NCI-H1092 treated with DMSO at 0.1 percent for 48 hours (cell line): ENCODE results near the gene IGSF9.

ENCODE experiments used
- DNase-seq: peaks from one replicate; lab custom pipeline; 2025; lab: John Stamatoyannopoulos, UW

The IGSF9 gene

GRCh38 chr1:159932296-159933285 is 12.8 kb downstream of the IGSF9 start:
- DNase-seq, result no peak

DNA sequence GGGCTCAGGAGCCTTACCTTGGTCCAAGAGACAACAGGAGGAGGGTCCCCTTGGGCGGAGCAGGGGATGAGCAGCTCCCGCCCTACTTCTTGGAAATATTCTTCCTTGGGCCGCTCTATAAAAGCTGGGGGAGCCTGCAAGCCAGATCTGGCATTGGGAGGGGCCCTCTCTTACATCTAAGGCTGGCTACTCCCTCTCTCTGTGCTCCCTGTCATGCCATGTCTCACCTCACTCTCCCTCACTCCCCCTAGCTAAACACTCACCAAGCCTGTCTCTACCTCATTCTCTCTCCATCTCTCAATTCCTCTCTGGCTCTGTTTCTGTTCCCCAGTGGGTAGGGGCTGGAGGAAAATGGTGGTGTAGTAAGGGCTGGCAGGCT is 13.6 kb downstream of the IGSF9 start:
- no peak for DNase-seq

DNA sequence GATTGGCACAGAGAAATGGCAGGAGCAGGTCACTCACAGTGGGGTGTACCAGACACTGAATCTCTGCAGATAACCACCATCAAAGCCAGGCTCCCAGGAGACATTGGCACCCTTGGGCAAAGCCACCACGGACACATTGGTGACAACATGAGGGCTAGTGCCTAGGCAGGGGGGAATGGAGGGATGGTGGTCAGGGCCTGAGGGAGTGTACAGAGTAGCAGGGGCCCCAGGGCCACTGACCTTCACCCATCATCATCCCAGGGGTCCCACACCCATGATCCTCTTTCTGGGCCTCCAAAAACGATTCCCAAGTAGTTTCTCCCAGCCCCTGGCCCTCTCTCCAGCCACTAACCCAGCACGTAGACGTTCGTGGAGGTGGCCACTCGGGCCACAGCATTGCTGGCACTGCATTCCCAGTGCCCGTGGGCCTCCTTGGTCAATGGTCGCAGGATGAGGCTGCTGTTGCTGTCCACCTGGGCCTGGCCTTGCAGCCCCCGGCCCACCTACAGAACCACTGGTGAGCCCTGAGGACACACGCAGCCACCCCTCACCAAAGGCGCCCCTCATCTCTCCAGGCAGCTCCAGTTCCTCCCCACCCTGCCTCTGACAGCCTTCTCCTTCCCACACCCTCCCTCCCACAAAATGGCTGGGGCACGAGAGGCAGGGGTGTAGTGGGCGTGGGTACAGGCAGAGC is 14.2 kb downstream of the IGSF9 start:
- no peak for DNase-seq

DNA sequence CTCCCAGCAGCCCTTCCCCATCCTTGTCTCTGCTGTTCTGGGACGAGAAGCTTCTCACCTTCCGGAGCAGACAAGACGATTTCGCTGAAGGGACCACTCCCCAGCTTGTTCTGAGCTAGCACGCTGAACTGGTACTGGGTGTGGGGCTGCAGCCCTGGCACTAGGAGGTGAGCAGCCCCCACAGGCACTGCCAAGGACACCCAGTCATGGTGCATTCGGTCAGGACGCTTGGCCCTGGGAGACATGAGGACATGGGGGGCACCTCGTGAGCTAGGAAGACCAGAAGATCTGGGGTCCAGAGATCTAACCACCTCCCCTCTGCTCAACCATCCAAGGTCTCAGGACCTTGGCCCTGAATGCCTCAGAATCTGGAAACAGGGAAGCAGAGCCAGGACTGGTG is 14.8 kb downstream of the IGSF9 start:
- DNase-seq, result no peak

DNA sequence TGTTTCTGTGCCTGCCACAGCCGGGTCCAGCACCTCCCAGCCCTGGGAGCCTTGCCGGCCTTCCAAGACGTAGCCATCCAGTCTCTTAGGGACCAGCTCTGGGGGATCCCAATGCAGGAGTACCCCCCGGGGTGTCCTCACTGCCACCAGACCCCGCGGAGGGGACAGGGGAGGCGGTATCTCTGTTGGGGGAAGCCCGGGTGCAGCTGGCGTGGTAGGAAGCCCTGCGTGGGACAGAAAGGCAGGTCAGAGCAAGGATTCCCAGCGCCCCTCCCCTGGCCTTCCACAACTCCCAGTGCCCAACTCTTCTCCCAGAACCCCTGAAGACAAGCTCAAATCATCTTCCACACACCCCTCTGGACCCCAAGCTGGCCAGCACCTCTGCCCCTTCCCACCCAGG is 15.2 kb downstream of the IGSF9 start:
- no peak for DNase-seq

DNA sequence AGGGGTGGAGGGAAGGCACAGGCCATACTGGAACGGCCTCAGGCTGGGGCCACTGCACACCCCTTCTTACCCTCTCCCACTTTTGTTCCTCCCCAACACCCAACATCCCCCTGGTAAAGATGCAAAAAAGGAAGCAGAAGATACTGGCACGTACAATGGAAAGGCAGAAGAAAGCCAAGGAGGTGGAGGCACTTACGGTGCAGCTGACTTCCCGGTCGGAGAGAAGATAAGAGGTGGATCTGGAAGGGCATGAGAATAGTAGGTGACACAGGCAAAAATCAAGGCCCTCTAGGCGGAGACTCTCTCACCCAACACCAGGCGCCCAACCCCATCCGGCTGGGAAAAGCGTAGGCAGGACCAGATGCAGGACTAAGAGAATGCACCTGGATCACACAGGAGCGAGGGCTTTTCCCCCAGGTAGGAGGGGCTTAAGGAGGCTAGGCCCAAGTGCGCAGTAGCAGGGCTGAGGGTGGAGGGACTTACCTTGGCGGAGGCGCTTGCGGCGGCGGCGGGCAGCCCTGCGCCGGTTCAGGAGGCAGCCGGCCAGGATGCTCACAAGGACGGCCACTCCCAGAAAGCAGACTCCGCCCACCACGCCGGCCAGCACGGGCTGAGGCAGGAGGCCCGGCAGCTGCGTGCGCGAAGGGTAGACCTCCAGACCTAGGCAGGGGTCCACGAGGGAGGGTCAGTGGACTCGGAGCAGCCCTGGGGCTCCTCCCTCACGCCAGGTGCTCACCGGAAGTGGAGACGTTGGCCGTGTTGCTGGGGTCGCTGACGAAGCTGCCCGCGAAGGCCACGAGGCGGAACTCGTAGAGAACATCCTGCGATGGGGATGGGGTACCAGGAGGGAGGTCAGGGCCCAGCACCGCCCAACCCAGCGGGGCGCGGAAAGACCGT is 16.0 kb downstream of the IGSF9 start:
- no peak for DNase-seq

DNA sequence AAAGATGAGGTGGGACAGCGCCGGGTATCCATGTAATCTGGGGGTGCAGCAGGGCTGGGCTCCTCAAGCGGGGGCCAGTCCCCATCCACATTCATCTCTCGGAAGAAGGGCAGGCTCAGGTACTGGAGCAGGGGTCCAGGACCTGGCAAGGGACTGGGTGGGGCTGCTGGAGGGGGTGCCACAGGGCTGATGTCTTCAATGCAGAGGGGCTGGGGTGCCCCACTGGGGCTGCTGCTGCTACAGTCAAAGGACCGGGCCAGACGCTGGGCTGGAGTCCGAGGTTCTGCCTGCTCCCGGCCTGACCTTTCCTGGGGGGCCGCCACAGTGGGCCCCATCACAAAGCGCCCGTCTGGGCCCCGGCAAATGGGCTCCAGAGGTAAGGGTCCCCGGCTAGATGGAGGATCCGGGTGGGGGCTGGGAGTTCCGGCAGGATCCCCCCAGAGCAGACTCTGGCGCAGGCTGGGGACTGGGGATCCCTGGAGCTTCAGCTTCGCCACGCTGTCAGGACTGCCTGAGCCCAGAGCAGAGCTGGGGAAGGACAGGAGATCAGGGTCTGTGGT is 16.8 kb downstream of the IGSF9 start:
- no peak for DNase-seq

DNA sequence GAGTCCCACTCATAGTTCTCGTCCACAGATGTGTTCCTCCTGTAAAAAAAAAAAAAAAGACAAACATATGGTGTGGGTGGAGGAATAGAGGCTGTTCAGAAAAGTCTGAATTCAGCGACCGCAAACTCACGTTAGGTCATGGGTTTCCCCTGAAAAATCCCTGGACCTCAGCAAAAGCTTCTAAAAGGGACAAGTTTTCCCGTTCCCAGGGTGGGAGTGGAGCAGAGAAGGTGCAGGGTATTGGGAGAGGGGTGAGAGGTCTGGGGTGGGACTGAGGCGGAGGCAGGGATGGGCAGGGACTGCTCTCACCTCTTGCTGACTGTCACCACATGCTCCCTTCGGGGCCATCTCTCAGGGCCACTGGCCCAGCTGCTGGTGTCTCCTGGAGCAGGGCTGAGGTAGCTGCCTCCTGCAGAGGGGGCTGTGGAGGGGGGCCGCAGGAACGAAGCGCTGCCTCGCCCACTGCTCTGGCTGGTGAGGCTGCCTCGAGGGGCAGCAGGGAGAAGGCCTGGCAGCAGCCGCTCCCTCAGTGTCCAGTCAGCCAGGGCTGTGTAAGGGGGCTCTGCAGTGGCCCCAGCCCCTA is 17.5 kb downstream of the IGSF9 start:
- DNase-seq, result no peak

DNA sequence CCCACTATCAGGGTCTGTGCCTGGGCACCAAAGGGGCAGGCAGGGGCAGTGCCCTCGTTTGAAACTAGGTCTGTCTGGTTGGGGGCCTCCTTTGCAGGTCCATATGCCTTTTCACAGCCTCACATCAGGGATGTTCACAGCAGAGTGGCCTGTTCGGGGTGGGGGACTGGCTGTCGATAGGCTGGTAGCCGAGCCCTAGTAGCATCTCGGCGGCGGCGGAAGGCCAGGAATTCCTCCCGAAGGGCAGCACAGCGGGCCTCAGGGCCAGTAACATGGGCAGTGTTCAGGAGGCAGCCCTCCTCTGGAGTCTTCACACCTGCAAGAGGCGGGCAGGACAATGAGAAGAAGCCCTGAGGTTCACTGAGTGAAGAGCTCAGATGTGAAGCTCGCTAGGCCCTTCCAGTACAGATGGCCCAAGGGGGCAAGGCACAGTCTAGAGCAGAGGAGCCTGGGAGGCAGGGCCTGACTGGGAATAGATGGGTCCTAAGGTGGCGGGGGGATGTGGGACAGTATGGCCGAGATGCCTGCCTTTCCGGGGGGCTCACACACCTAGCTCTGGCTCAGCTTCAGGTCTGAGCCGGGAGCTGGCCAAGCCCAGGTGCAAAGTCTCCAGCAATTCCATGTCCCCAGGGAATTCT is 18.1 kb downstream of the IGSF9 start:
- DNase-seq, result no peak

DNA sequence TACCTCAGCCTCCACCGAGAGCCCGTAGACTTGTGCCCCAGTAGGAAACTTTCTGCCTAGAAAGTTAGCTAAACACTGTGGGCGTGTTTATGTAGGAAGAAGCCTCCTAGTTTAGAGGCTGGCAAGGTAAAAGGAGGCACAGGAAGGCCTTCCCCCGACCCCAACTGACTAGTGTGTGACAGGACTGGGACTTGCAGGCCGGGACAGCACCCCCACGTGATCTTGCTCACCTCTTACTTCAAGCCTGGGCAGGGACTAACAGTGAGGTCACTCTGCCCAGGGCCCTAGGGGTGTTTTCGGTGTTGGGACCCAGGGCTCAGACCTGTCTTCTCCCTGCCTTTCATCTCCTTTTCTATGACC is 19.7 kb downstream of the IGSF9 start:
- no peak for DNase-seq

DNA sequence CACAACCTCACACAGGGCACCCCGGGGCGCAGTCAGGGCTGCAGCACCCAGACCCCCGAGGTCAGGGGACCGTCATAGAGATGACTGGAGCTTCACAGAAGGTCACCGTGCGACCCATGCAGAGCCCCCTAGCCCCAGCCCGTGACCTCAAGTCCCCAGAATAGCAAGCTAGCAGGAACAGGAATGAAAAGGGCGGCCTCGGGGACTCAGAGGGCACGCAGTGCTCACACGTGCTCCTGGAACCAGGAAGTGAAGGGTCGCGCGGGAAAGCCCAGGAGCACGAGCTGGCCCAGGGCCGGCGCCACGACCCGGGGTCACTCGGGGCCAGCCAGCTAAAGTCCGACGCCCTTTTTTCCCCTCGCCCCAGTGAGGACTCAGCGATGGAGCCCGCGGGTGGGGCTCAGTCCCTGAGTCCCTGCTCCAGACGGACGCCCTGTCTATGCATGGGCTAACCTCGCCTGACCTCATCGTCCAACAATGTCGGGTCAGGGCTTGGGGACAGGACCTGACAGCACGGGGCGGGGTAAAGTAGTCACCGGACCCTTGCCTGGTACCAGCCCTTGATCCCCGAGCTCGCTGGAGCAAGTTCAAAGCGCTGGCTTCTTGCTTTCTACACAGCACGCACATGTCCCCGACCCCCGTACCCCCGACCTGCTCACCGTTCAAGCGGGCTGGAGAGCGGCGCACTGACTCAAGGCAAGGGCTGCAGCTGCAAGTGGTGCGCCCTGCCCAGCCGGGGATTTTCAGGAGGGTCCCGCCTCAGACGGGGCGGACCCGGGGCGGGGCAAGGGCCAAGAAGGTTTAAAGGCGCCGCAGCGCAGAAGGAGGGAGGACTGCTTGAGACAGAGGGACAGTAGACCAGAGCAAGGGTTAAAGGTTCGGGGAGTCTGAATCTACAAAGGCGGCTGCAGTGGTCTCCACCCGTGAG is 20.4 kb downstream of the IGSF9 start, which contains the start of gene TAGLN2:
TAGLN2 (minus strand) TSS at position 717 of the 928 bp plus-strand sequence. CDS start 4,998 bp downstream, outside the sequence.
- no peak for DNase-seq

GRCh38 chr1:159924025-159924790 is 21.2 kb downstream of the IGSF9 start:
- no peak for DNase-seq

DNA sequence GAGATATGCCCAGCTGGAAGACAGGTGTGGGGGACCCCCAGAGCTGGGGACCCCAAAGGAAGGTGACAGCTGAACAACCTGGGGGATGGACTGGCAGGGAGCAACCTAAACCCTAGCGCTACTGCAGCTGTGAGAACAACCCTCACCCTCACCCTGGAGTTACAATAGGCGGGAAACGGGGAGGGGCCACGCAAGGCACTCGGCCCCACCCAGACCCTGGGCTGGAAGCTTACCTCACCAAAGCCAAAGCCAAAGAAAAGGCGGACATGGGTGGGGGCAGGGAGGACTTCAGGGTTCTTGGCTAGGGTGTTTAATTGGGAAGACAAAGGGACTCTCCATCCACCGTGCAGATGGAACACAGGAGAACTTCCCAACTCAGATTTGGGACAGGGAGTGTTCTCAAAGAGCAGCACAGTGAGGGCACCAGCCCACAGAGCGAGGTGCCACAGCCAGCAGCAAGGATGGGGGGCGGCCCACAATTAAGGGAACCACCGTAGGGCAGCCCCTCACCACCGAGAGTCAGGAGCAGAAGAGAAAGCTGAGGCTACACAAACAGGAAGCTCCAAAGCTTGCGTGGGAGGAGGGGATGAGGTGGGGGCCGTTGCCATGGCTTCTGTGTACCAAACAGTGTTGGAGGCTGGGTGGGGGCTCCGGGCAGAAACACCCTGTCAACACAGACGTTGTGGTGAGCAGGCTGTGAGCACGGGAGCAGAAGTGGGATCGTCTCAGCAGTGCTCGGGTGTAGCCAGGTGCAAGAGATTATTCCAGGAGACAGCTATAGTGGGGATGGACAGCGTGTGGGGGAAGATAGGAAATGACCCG is 22.0 kb downstream of the IGSF9 start:
- peak; percentile 55 for DNase-seq

GRCh38 chr1:159922511-159923202 is 22.8 kb downstream of the IGSF9 start:
- peak; percentile 31 for DNase-seq

GRCh38 chr1:159921700-159922504 is 23.5 kb downstream of the IGSF9 start:
- DNase-seq, result no peak

DNA sequence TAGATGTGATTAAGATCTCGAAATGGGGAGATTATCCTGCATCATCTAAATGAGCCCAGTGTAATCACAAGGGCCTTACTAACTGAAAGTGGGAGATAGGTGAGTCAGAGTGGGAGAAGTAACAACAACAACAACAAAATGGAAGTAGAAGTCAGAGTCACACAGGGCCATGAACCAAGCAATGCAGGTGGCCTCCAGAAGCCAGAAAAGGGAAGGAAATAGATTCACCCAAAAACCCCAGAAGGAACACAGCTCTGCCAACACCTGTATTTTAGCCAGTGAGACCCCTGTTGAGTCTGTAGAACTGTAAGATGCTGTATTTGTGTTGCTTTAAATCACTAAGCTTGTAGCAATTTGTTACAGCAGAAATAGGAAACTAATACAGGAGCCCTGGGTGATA is 24.2 kb downstream of the IGSF9 start:
- no peak for DNase-seq

DNA sequence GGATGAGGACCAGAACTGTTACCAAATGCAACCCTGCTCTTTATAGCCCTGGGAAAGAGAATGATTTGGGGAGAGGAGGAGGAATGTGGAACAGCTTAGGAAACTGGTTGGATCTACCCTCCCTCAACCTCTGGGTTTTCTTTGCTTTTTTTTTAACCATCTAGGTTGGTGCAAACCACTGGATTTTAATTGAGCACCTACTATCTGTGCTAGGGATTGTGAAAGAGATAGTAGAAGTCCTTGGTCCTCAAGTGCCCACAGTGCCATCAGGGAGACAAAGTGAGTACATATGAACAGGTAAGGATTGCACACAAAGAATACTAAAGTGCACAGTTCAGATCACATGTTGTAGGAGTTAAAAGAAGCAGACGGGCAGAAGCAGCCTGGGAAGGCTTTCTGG is 24.8 kb downstream of the IGSF9 start:
- no peak for DNase-seq
